Common myeloid progenitor, CD34-positive (primary cell): Measurements from ENCODE around the gene FLNB.

ENCODE experiments used
- CTCF ChIA-PET: fragments of 350-600 bp; sonication (Branson Sonifier 250); formaldehyde crosslinking; loops from one replicate; lab custom pipeline; 2021; ENCODE audit warnings: antibody characterized with exemption; lab: Charles Lee
- POLR2A ChIA-PET: fragments of 350-600 bp; sonication (Branson Sonifier 250); formaldehyde crosslinking; loops from one replicate; lab custom pipeline; 2021; ENCODE audit warnings: antibody characterized with exemption; lab: Charles Lee
- DNase-seq, 3 donors: peaks; one replicate each; pipeline versions ENCODE4 v3.0.0 to v3.0.0-alpha.2; 2013
- H3K27ac ChIP-seq, 2 experiments: 1 replicate in 1 of 2; 2 replicates in 1 of 2; pipeline ENCODE4 v1.7.0; 2013; ENCODE audit warnings: inconsistent platforms in 2 of 2, low read length in 2 of 2, mild to moderate bottlenecking in 2 of 2, low read depth in 1 of 2, moderate library complexity in 1 of 2; ENCODE audit not compliant: severe bottlenecking in 2 of 2, insufficient read depth in 1 of 2, poor library complexity in 1 of 2
- H3K27me3 ChIP-seq, 5 experiments: replicated peaks in 2 of 5; 1 replicate in 3 of 5; 2 replicates in 2 of 5; pipeline versions ENCODE4 v1.6.1 to v1.7.0; 2013; ENCODE audit warnings: low read length in 4 of 5, mild to moderate bottlenecking in 2 of 5, moderate library complexity in 2 of 5, inconsistent platforms in 1 of 5; ENCODE audit not compliant: insufficient read depth in 5 of 5, control insufficient read depth in 4 of 5
- H3K36me3 ChIP-seq, 4 experiments: 1 replicate in 2 of 4; 2 replicates in 2 of 4; pipeline versions ENCODE4 v1.6.1 to v1.7.0; 2013; ENCODE audit warnings: low read length in 3 of 4, control low read depth in 1 of 4, mild to moderate bottlenecking in 1 of 4; ENCODE audit not compliant: control insufficient read depth in 4 of 4, insufficient read depth in 4 of 4
- H3K4me1 ChIP-seq, 4 experiments: 1 replicate in 3 of 4; 2 replicates in 1 of 4; pipeline versions ENCODE4 v1.6.1 to v1.7.1; 2013; ENCODE audit warnings: low read length in 3 of 4, mild to moderate bottlenecking in 3 of 4, control low read depth in 1 of 4, inconsistent platforms in 1 of 4, moderate library complexity in 1 of 4; ENCODE audit not compliant: control insufficient read depth in 4 of 4, insufficient read depth in 4 of 4; ENCODE audit errors: control extremely low read depth in 1 of 4
- H3K4me3 ChIP-seq, 7 experiments: 1 replicate in 4 of 7; 2 replicates in 3 of 7; pipeline versions ENCODE4 v1.5.1 to v1.7.0; 2013; ENCODE audit warnings: mild to moderate bottlenecking in 7 of 7, low read length in 6 of 7, moderate library complexity in 6 of 7, inconsistent platforms in 2 of 7, low read depth in 2 of 7, control low read depth in 1 of 7; ENCODE audit not compliant: insufficient read depth in 4 of 7, control insufficient read depth in 1 of 7; ENCODE audit errors: extremely low read depth in 1 of 7
- H3K9me3 ChIP-seq, 5 experiments: 1 replicate in 4 of 5; 2 replicates in 1 of 5; pipeline versions ENCODE4 v1.6.1 to v1.7.1; 2013; ENCODE audit warnings: low read length in 4 of 5, mild to moderate bottlenecking in 2 of 5, inconsistent platforms in 1 of 5, low read depth in 1 of 5, moderate library complexity in 1 of 5; ENCODE audit not compliant: control insufficient read depth in 4 of 5, insufficient read depth in 2 of 5; ENCODE audit errors: control extremely low read depth in 1 of 5
- WGBS: methylation state at CpG from one replicate; pipeline ENCODE4 v1.1.5; 2013; ENCODE audit not compliant: insufficient coverage; 5-methylcytosine and 5-hydroxymethylcytosine counted together

Gene FLNB

DNA sequence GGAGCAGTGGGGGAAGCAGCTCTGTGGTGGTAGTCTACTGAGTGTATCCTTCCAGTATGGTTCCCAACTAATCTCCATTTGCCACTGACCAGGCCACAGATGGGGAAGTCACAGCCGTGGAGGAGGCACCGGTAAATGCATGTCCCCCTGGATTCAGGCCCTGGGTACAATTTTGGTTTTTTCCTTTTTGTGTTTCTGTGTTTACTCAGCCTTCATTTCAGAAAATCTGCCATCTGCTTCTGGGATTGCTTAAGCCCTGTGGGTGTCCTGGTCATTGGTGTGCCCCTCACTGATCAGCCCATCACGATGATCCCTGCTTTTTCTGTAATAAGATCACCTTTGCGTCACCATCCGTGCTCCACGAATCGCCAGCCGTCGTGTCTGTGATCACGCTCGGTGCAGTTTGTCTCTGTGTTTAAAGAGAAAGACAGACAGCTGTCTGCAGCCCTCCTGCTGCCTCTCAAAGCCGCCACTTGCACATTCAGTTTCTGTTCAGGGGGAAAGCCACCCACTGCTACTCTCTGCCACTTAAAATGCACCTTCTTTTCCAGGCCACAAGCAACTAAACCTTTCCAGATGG, 133.6 kb downstream of the FLNB start:
- H3K9me3 ChIP-seq = no peaks in the 10 kb centered on the region
- no peaks in the 10 kb centered on the region for H3K4me1 ChIP-seq
- ChIA-PET CTCF (interaction anchor here (1.5 kb wide), 1 partner anchor 10 kb away, joined by 4 read pairs; no protein-coding TSS in a partner anchor), POLR2A (no interaction called here)
- no peaks in the 10 kb centered on the region for H3K27me3 ChIP-seq
- 97% methylated on average over 12 of the region's 12 CpGs for WGBS
- H3K27ac ChIP-seq = no peak overlapping the region
- H3K4me3 ChIP-seq = no peak overlapping the region
- no peak for DNase-seq
- peaks cover 25 to 91% (median 48%) of the 10 kb centered on the region in 4 experiments for H3K36me3 ChIP-seq

DNA sequence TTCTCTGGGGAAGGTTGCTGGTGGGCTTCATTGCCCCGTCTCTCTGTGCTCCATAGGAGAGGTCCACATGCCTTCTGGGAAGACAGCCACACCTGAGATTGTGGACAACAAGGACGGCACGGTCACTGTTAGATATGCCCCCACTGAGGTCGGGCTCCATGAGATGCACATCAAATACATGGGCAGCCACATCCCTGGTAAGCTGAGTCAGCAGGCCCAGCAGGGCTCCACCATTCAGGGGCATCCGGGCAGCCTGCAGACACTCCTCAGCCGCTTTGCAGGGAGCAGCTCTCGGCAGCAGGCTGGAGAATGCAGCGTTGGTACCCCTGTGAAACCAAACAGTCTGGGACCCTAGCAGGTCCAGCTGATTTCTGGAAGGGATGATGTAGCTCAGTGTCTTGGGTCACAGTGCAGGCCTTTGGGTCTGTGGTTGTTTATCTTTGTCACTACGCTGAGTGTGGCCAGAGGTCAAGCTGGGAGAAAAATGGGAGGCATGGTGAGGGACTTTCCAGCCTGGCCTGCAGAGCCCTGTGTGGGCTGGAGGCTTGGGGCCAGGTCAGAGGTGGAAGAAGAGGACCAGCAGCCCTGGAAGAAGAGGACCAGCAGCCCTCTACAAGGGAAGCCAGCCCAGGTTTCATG, 135.3 kb downstream of the FLNB start:
- H3K27ac ChIP-seq = no peak overlapping the region
- ChIA-PET POLR2A (no interaction called here), CTCF (interaction anchor here (1.2 to 1.5 kb wide), 2 partner anchors 8 to 11 kb away, joined by 4 read pairs; no protein-coding TSS in a partner anchor)
- H3K4me1 ChIP-seq = no peaks in the 10 kb centered on the region
- peaks cover 22 to 91% (median 47%) of the 10 kb centered on the region in 4 experiments for H3K36me3 ChIP-seq
- 96% methylated on average over 9 of the region's 9 CpGs for WGBS
- H3K27me3 ChIP-seq = no peaks in the 10 kb centered on the region
- H3K4me3 ChIP-seq = no peak overlapping the region
- H3K9me3 ChIP-seq = no peaks in the 10 kb centered on the region
- DNase-seq = no peak

DNA sequence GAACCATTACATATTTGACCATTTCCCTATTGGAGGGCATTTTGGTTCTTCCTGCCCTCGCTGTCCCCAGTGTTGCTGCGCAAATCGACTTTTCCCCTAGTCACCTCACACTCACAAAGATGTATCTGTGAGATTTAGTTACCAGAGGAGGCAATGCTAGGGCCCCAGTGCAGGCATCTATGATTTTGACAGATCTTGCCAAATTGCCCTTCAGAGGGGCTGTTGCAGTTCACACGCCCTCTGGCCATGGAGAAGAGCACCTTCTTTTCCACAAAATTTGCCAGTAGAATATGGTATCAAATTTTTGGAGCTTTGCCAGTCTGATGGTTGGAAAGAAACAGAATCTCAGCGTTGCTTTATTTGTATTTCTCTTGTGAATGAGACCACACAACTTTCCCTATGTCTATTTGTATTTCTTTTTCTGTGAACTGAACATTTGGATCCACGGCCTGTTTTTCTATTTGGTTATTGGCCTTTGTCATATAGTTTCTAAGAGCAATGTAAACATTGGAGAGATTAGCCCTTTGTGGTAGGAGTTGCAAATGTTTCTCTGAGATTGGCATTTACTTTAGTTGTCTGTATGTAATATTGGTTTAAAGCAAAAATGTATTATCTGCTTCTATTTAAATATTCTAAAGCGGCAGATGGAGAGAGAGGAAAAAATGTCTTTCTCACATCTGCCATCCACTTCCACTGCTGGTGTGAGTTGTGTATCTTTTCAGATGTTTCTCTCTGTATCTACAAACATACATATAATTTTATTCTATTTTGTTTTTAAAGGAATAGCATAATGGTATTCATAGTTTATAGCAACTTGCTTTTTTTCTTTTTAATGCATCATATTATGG, 136.5 kb downstream of the FLNB start:
- 91% methylated on average over 4 of the region's 7 CpGs for WGBS
- ChIA-PET CTCF (no interaction called here), POLR2A (no interaction called here)
- H3K4me3 ChIP-seq = no peak overlapping the region
- no peak overlapping the region for H3K27ac ChIP-seq
- peaks cover 19 to 91% (median 53%) of the 10 kb centered on the region in 4 experiments for H3K36me3 ChIP-seq
- DNase-seq = no peak
- H3K9me3 ChIP-seq = no peaks in the 10 kb centered on the region
- H3K27me3 ChIP-seq = no peaks in the 10 kb centered on the region
- H3K4me1 ChIP-seq = no peaks in the 10 kb centered on the region

DNA sequence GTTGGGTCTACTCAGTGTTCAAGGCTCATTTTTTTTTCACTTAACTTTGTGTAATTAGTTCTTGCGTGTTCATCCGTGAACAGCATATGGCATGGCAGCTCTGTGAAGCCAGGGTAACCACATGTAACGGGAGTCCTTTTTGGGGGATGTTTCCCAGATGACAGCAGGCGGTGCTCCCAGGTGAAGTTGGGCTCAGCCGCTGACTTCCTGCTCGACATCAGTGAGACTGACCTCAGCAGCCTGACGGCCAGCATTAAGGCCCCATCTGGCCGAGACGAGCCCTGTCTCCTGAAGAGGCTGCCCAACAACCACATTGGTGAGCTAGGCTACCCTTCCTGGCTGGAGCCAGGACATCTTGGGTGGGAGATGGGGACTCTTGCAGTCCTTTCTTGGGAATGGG, 139.8 kb downstream of the FLNB start:
- H3K9me3 ChIP-seq = no peaks in the 10 kb centered on the region
- no peak overlapping the region for H3K27ac ChIP-seq
- H3K4me1 ChIP-seq = no peaks in the 10 kb centered on the region
- ChIA-PET POLR2A (no interaction called here), CTCF (interaction anchor here (1.0 to 1.9 kb wide), 3 partner anchors 11 to 19 kb away, joined by 3 to 5 read pairs (median 5); no protein-coding TSS in a partner anchor)
- peaks cover 30 to 93% (median 45%) of the 10 kb centered on the region in 4 experiments for H3K36me3 ChIP-seq
- no peak overlapping the region for H3K4me3 ChIP-seq
- WGBS = 97% methylated on average over 9 of the region's 9 CpGs
- no peak for DNase-seq
- H3K27me3 ChIP-seq = no peaks in the 10 kb centered on the region

DNA sequence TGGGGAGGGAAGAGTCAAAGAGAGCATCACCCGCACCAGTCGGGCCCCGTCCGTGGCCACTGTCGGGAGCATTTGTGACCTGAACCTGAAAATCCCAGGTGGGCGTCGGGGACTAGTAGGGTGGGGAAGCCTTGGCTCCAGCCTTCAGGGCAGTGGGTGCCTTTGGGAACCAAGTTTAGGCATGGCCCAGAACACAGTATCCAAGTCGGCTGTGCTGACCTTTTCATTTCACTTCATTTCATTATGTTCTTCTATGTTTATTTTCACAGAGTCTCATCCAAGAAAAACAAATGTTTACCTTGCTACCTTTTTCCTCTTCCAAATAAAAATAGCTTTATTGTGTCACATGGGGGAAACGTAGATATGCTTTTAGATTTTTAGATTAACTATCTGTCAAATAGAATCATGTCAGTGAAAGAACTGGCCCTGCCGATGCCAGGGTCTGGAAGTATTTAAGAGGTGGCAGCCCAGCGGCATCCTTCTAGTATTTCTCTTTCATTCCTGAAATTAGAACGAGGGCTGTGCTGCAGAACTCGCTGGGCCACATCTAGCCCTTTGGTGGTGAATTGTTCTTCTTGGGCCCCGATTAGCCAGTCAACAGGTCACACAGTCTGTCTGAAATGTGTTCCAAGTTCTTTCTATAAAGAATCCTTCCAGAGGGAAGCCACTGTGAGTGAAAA, 142.0 kb downstream of the FLNB start:
- no peak overlapping the region for H3K4me3 ChIP-seq
- WGBS = 96% methylated on average over 12 of the region's 14 CpGs
- no peaks in the 10 kb centered on the region for H3K4me1 ChIP-seq
- H3K27ac ChIP-seq = no peak overlapping the region
- no peaks in the 10 kb centered on the region for H3K27me3 ChIP-seq
- no peak for DNase-seq
- POLR2A ChIA-PET = no interaction called here
- peaks cover 34 to 95% (median 50%) of the 10 kb centered on the region in 4 experiments for H3K36me3 ChIP-seq
- CTCF ChIA-PET = no interaction called here
- H3K9me3 ChIP-seq = no peaks in the 10 kb centered on the region

DNA sequence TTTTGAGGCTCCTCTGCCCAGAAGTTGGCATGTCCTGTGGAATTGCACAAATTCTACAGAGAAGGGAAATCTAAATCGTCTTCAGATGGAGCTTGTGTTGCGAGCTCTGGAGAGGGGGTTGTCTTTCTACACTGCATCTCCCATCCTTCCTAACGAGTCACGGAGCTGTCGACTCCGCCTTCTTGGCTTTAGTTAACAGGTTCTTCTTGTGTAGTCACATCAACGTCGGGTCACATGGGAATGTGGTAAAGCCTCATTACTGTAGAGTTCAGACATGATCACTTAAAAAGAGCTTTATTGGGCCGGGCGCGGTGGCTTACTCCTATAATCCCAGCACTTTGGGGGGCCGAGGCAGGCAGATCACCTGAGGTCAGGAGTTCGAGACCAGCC, 142.6 kb downstream of the FLNB start:
- ChIA-PET CTCF (no interaction called here), POLR2A (no interaction called here)
- Histone ChIP-seq H3K4me3 (no peak overlapping the region), H3K9me3 (no peaks in the 10 kb centered on the region), H3K36me3 (peaks cover 33 to 93% (median 49%) of the 10 kb centered on the region in 4 experiments), H3K27me3 (no peaks in the 10 kb centered on the region), H3K27ac (no peak overlapping the region), H3K4me1 (no peaks in the 10 kb centered on the region)
- no peak for DNase-seq
- 97% methylated on average over 12 of the region's 13 CpGs for WGBS
